A549 (cell line): Measurements from ENCODE around the gene FOXD3. TPM values are rescaled to one million over a fixed set of nuclear protein-coding genes. Genes with fewer than 3 reads are reported as not detected.

Source experiments
- ATAC-seq, 2 experiments: fragments of 200-7000 bp in 1 of 2; fragments of >200 bp in 1 of 2; cut with Nextera tagmentation in 1 of 2; cut with Tn5 transposase in 1 of 2; 3 replicates each; pipeline versions ENCODE4 v1.8.0 to v1.9.1; 2018 to 2020; ENCODE audit warnings: mild to moderate bottlenecking in 1 of 2, moderate library complexity in 1 of 2
- CTCF ChIA-PET: fragments of 300-600 bp; sonication (Branson Sonifier 250); formaldehyde crosslinking; extraction: SDS; loops from one replicate; lab custom pipeline; 2021; ENCODE audit warnings: antibody characterized with exemption, inconsistent platforms; lab: Yijun Ruan, JAX
- POLR2A ChIA-PET: fragments of 350-600 bp; formaldehyde crosslinking; extraction: SDS; loops from one replicate; lab custom pipeline; 2021; ENCODE audit warnings: antibody characterized with exemption, inconsistent platforms; lab: Yijun Ruan, JAX
- DNase-seq, 2 experiments: peaks; one replicate each; pipeline versions ENCODE4 v3.0.0 to v3.0.0-alpha.2; 2011 to 2016; ENCODE audit warnings: low read depth in 1 of 2, low spot score in 1 of 2
- FAIRE-seq: peaks from 2 replicates; lab custom pipeline; 2011; peaks lifted over from hg19 to GRCh38; lab: Jason Lieb, UNC
- H3K27ac ChIP-seq, 2 experiments: fragments of >200 bp; sonication (Bioruptor Twin); formaldehyde crosslinking; 3 replicates each; pipeline ENCODE4 v1.5.1; 2016 to 2017
- H3K4me1 ChIP-seq: fragments of >200 bp; sonication (Bioruptor Twin); formaldehyde crosslinking; 3 replicates; pipeline ENCODE4 v1.6.1; 2016
- H3K4me2 ChIP-seq: fragments of >200 bp; sonication (Bioruptor Twin); formaldehyde crosslinking; 3 replicates; pipeline ENCODE4 v1.6.1; 2016
- H3K4me3 ChIP-seq: fragments of >200 bp; sonication (Bioruptor Twin); formaldehyde crosslinking; 3 replicates; pipeline ENCODE4 v1.5.1; 2016
- H3K9me3 ChIP-seq: fragments of >200 bp; sonication (Bioruptor Twin); formaldehyde crosslinking; 3 replicates; pipeline ENCODE4 v1.6.1; 2016
- BHLHE40 ChIP-seq: IDR thresholded peaks from 2 replicates; pipeline ENCODE4 v1.6.1; 2012; ENCODE audit warnings: low read depth, low read length, inconsistent platforms
- CHD2 ChIP-seq: fragments of 150-350 bp; IDR thresholded peaks from 2 replicates; pipeline ENCODE4 v1.6.1; 2014; ENCODE audit warnings: low read length; ENCODE audit not compliant: partially characterized antibody
- E2F6 ChIP-seq: IDR thresholded peaks from 2 replicates; pipeline ENCODE4 v1.6.1; 2012; ENCODE audit warnings: low read depth, borderline replicate concordance
- FOSB ChIP-seq: fragments of 250-450 bp; sonication (Bioruptor Pico); IDR thresholded peaks from 2 replicates; pipeline ENCODE4 v1.5.0; 2020; ENCODE audit warnings: mild to moderate bottlenecking, moderate library complexity
- HDAC2 ChIP-seq: fragments of 200-600 bp; sonication (generic); IDR thresholded peaks from 2 replicates; pipeline ENCODE4 v1.6.1; 2016
- HES2 ChIP-seq: fragments of >200 bp; sonication (Bioruptor Twin); formaldehyde crosslinking; IDR thresholded peaks from 2 replicates; pipeline ENCODE4 v1.6.1; 2016
- HOXB13 ChIP-seq: fragments of 250-450 bp; sonication (Bioruptor Pico); IDR thresholded peaks from 2 replicates; pipeline ENCODE4 v1.5.0; 2020; ENCODE audit warnings: low read depth, mild to moderate bottlenecking, moderate library complexity
- HOXB5 ChIP-seq: fragments of 250-450 bp; sonication (Bioruptor Pico); IDR thresholded peaks from 2 replicates; pipeline ENCODE4 v1.5.0; 2020; ENCODE audit warnings: mild to moderate bottlenecking, moderate library complexity
- JUN ChIP-seq, 2 experiments: fragments of >200 bp; sonication (Bioruptor Twin); formaldehyde crosslinking; IDR thresholded peaks; 2 replicates in 1 of 2; 3 replicates in 1 of 2; pipeline ENCODE4 v1.6.1; 2016 to 2017
- MAX ChIP-seq: IDR thresholded peaks from 2 replicates; pipeline ENCODE4 v1.6.1; 2012
- MYC ChIP-seq: IDR thresholded peaks from 2 replicates; pipeline ENCODE4 v1.6.1; 2012; ENCODE audit warnings: mild to moderate bottlenecking, inconsistent platforms, low read length, improper control_type of control experiment, borderline replicate concordance
- NFE2L2 ChIP-seq: fragments of 150-350 bp; conservative IDR thresholded peaks from 2 replicates; pipeline ENCODE4 v1.6.1; 2014; ENCODE audit warnings: low read length
- PBX3 ChIP-seq: IDR thresholded peaks from 2 replicates; pipeline ENCODE4 v1.6.1; 2012
- PHF8 ChIP-seq: fragments of 200-600 bp; sonication (generic); IDR thresholded peaks from 2 replicates; pipeline ENCODE4 v1.6.1; 2016; ENCODE audit warnings: low read depth, mild to moderate bottlenecking, antibody characterized with exemption, moderate library complexity, borderline replicate concordance
- POLR2A ChIP-seq: IDR thresholded peaks from 2 replicates; pipeline ENCODE4 v1.6.1; 2012; ENCODE audit warnings: mild to moderate bottlenecking, low read length
- POLR2AphosphoS2 ChIP-seq: conservative IDR thresholded peaks from 2 replicates; pipeline ENCODE4 v1.6.1; 2012; ENCODE audit warnings: low read length, improper control_type of control experiment, inconsistent platforms
- RNF2 ChIP-seq: fragments of 200-600 bp; sonication (generic); IDR thresholded peaks from 2 replicates; pipeline ENCODE4 v1.6.1; 2016; ENCODE audit warnings: low read depth, mild to moderate bottlenecking, antibody characterized with exemption, moderate library complexity, borderline replicate concordance
- SMC3 ChIP-seq: fragments of >200 bp; sonication (Bioruptor Twin); formaldehyde crosslinking; IDR thresholded peaks from 3 replicates; pipeline ENCODE4 v1.6.1; 2018; ENCODE audit warnings: inconsistent platforms
- ZSCAN20 ChIP-seq: fragments of 250-450 bp; sonication (Bioruptor Pico); IDR thresholded peaks from 2 replicates; pipeline ENCODE4 v1.8.0; 2022; ENCODE audit warnings: mild to moderate bottlenecking, moderate library complexity
- WGBS: methylation state at CpG from one replicate; pipeline ENCODE4 v1.1.6; 2017; ENCODE audit errors: missing lambda C conversion rate; 5-methylcytosine and 5-hydroxymethylcytosine counted together
- polyA plus RNA-seq, 4 experiments: library from polyadenylated mRNA; depleted of rRNA in 3 of 4; stranded (reverse); fragments of >200 nt; fragmentation: RNase III in 1 of 4; extraction: RNeasy Plus Mini Kit Qiagen cat#74134 plus additional on column Dnase treatment in 1 of 4; gene quantifications; 2 replicates in 3 of 4; 3 replicates in 1 of 4; pipeline ENCODE4 v1.2.3, GENCODE V29; 2011 to 2017
- TF ChIP-seq, protein P1 (sequence below): fragments of 250-450 bp; sonication (Bioruptor Pico); IDR thresholded peaks from 2 replicates; pipeline ENCODE4 v1.5.0; 2021; ENCODE audit warnings: mild to moderate bottlenecking, moderate library complexity, borderline replicate concordance
- TF ChIP-seq, protein P2 (sequence below): fragments of >200 bp; sonication (Bioruptor Twin); formaldehyde crosslinking; IDR thresholded peaks from 3 replicates; pipeline ENCODE4 v1.6.1; 2016

Gene FOXD3
- polyA plus RNA-seq, 2 of the 4 experiments (the other 2 are of a cell fraction): 0.09 to 0.34 TPM

DNA sequence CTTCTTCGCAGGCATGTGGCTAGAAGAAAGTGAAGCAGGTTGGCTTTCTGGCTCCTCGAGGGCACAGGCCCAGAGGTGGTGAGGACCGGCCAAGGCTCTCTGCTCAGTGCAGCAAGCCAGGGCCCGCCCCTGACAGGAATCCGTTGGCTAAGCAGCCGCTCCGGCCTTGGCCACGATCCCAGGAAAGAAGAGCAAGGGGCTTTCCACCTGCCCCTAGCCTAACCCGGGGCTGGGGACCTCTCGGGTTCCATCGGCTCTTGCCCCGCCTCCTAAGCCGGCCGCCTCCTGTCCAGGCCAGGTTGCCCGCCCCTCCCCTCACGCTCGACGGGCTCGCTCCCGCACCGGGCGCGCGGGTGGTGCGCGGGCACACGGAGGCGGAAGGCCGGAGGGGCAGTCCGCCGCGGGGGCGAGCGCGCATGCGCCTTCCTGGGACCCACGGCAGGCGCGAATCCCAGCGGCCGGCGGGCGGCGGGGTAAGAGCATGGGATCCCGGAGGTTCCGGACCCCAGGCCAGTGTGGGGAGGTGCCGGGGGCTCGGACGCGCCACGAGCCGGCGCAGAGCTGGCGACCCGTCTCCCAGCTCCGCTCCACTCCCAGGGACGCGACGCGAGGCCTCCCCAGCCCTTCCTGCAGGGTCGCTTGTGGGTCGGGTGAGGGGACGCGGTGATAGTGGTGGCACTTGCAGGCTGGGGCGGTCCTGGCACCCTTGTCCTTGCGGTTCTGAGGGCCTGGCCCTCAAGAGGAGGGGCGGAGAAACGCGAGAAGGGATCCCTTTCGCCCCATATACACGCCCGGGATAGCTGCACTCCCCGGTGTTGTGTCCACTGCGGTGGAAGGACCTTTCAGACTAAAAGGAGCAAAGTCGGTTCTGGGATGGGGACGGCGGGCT lies 45.1 kb downstream of the FOXD3 start, which contains the start of gene ALG6:
TSS of gene ALG6 (plus strand) at position 413 of the 889 bp plus-strand sequence. CDS start 3,351 bp downstream, outside the sequence.
- Histone ChIP-seq H3K4me1 (peaks cover 3% of the 10 kb centered on the region; the same call in 1 of the 3 replicates), H3K9me3 (no peaks in the 10 kb centered on the region), H3K27ac (peak within 1 kb of the TSS; percentile 90 to 97), H3K4me3 (peak within 1 kb of the TSS; percentile 87), H3K4me2 (peak within 1 kb of the TSS; percentile 89)
- no peak for FAIRE-seq
- POLR2A ChIA-PET: no interaction called here
- peak; percentile 90 for DNase-seq
- TF ChIP-seq CHD2: no peak
- peak; percentile 4; the same call in 1 of the 2 replicates for TF ChIP-seq HOXB5
- TF ChIP-seq SMC3: no peak
- TF ChIP-seq JUN (IDR thresholded peaks at IDR 0.05): peak in 1 of 2 experiments; percentile 78; a peak in 2 of 5 replicates
- TF ChIP-seq, protein P1, sequence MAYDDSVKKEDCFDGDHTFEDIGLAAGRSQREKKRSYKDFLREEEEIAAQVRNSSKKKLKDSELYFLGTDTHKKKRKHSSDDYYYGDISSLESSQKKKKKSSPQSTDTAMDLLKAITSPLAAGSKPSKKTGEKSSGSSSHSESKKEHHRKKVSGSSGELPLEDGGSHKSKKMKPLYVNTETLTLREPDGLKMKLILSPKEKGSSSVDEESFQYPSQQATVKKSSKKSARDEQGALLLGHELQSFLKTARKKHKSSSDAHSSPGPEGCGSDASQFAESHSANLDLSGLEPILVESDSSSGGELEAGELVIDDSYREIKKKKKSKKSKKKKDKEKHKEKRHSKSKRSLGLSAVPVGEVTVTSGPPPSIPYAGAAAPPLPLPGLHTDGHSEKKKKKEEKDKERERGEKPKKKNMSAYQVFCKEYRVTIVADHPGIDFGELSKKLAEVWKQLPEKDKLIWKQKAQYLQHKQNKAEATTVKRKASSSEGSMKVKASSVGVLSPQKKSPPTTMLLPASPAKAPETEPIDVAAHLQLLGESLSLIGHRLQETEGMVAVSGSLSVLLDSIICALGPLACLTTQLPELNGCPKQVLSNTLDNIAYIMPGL: no peak
- TF ChIP-seq PHF8: peak; percentile 77; the same call in 1 of the 2 replicates
- TF ChIP-seq FOSB (CRISPR knock-in tag): no peak
- TF ChIP-seq RNF2: no peak
- TF ChIP-seq MYC: no peak
- no peak for TF ChIP-seq POLR2AphosphoS2
- no peak for TF ChIP-seq ZSCAN20 (CRISPR knock-in tag)
- TF ChIP-seq E2F6: 0 out of 2 replicates have a peak, but pooled peaks have one; percentile 39
- TF ChIP-seq HOXB13: no peak
- no peak for TF ChIP-seq HDAC2
- 0 out of 2 replicates have a peak, but pooled peaks have one; percentile 53 for TF ChIP-seq PBX3
- peak; percentile 79 for TF ChIP-seq MAX
- TF ChIP-seq BHLHE40: no peak
- TF ChIP-seq HES2: no peak
- TF ChIP-seq NFE2L2: no peak
- TF ChIP-seq POLR2A: peak; percentile 94
- TF ChIP-seq, protein P2, sequence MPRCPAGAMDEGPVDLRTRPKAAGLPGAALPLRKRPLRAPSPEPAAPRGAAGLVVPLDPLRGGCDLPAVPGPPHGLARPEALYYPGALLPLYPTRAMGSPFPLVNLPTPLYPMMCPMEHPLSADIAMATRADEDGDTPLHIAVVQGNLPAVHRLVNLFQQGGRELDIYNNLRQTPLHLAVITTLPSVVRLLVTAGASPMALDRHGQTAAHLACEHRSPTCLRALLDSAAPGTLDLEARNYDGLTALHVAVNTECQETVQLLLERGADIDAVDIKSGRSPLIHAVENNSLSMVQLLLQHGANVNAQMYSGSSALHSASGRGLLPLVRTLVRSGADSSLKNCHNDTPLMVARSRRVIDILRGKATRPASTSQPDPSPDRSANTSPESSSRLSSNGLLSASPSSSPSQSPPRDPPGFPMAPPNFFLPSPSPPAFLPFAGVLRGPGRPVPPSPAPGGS: peak; percentile 72; the same call in 1 of the 3 replicates
- CTCF ChIA-PET: interaction anchor here (0.8 kb wide), 1 partner anchor 12 kb away, joined by 3 read pairs; no protein-coding TSS in a partner anchor
- ATAC-seq: peak; percentile 94
- under 1% methylated on average over 17 of the region's 77 CpGs for WGBS
